ENCODE results near the gene ACOX3. TPM values are rescaled to one million over a fixed set of nuclear protein-coding genes. Genes with fewer than 3 reads are reported as not detected.

Gene ACOX3
- total and polyA plus RNA-seq, 9 of the 15 experiments (the other 6 are each of a cell fraction or from before 2014, with no cell fraction given) = 0.68 to 7.3 (median 3.7) TPM

DNA sequence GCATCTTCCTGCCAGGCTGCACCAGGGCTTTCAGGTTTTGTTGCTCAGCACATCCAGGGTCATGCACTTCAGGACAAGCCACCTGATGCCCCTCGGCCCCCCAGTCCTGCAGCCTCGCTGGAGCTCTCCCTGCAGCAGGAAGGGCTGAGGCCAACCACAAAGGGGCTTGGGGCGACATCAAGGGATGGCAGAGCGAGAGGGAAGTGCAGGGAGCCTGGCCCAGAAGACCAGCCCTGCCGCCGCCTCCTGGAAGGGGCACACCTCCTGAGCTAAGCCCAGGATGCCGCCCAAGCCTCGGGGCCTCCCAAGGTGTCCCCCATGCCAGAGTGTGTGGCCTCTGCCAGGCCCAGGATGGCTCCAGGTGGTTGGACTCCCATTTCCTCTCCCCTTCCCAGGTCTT, 37.2 kb upstream of the ACOX3 start:
- Histone ChIP-seq H3K27ac (ENCODE audit: extremely low read depth, low read depth, low read length) (no peak overlapping the region), H3K79me2 (ENCODE audit: control insufficient read depth, insufficient read depth, low read length) (no peaks in the 10 kb centered on the region), H3K9me3 (replicated peaks; ENCODE audit: control insufficient read depth, insufficient read depth, low read depth, low read length) (no peaks in the 10 kb centered on the region), H4K20me1 (replicated peaks; ENCODE audit: control insufficient read depth, insufficient read depth, low read length) (no peaks in the 10 kb centered on the region), H3K4me1 (replicated peaks in 1 of 2; ENCODE audit: control insufficient read depth in 2 of 2, insufficient read depth in 2 of 2, low read length in 2 of 2) (peaks cover 26 to 43% of the 10 kb centered on the region in 2 experiments), H3K4me2 (ENCODE audit: insufficient read depth, low read length) (no peak overlapping the region), H2AFZ (ENCODE audit: low read depth, low read length) (no peak overlapping the region), H3K36me3 (ENCODE audit: control insufficient read depth, insufficient read depth, low read length) (peaks cover 24% of the 10 kb centered on the region; the same call in 1 of the 3 replicates), H3K9ac (ENCODE audit: insufficient read depth in 1 of 2, low read depth in 2 of 2, low read length in 2 of 2) (peak overlapping the region in 1 of 2 experiments; percentile 45; a peak in 2 of 4 replicates), H3K9me1 (ENCODE audit: control insufficient read depth, insufficient read depth, low read length) (no peaks in the 10 kb centered on the region), H3K27me3 (ENCODE audit: control insufficient read depth in 2 of 2, insufficient read depth in 2 of 2, low read length in 2 of 2) (no peaks in the 10 kb centered on the region), H3K4me3 (no peak overlapping the region)
- WGBS (ENCODE audit: insufficient coverage, low coverage, missing lambda C conversion rate) = 97% methylated on average over 8 of the region's 8 CpGs
- FAIRE-seq (no peak), DNase-seq (ENCODE audit: extremely low read depth in 1 of 4, low spot score in 3 of 4) (no peak), ATAC-seq (no peak)
- ChIA-PET CTCF (ENCODE audit: low intra/inter-chr PET ratio) (no interaction called here), POLR2A (interaction anchor here (0.6 to 1.3 kb wide), 3 partner anchors 20 to 128 kb away, joined by 3 read pairs; no protein-coding TSS in a partner anchor)
- BruUV-seq (replicated peaks) = no TSS peak
- in situ Hi-C loops (cut with MboI) = loop anchor here (5.0 kb wide), 1 partner anchor 80 kb away; no protein-coding TSS in a partner anchor
- intact Hi-C loops (cut with micrococcal nuclease) = loop anchor here (2.0 kb wide), 1 partner anchor 69 kb away; no protein-coding TSS in a partner anchor
- TF ChIP-seq, protein P1, sequence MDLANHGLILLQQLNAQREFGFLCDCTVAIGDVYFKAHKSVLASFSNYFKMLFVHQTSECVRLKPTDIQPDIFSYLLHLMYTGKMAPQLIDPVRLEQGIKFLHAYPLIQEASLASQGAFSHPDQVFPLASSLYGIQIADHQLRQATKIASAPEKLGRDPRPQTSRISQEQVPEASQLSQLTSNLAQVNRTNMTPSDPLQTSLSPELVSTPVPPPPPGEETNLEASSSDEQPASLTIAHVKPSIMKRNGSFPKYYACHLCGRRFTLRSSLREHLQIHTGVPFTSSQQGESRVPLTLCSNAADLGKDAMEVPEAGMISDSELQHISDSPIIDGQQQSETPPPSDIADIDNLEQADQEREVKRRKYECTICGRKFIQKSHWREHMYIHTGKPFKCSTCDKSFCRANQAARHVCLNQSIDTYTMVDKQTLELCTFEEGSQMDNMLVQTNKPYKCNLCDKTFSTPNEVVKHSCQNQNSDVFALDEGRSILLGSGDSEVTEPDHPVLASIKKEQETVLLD (IDR thresholded peaks at IDR 0.05) = no peak
- no peak for TF ChIP-seq XRCC3 (IDR thresholded peaks at IDR 0.05)
- no peak for TF ChIP-seq TOE1 (IDR thresholded peaks at IDR 0.05; ENCODE audit: borderline replicate concordance)
- no peak for TF ChIP-seq TOE1 (CRISPR knock-in tag; IDR thresholded peaks at IDR 0.05; ENCODE audit: borderline replicate concordance, low read depth)
- TF ChIP-seq, protein P2, sequence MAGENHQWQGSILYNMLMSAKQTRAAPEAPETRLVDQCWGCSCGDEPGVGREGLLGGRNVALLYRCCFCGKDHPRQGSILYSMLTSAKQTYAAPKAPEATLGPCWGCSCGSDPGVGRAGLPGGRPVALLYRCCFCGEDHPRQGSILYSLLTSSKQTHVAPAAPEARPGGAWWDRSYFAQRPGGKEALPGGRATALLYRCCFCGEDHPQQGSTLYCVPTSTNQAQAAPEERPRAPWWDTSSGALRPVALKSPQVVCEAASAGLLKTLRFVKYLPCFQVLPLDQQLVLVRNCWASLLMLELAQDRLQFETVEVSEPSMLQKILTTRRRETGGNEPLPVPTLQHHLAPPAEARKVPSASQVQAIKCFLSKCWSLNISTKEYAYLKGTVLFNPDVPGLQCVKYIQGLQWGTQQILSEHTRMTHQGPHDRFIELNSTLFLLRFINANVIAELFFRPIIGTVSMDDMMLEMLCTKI (IDR thresholded peaks at IDR 0.05; ENCODE audit: partially characterized antibody) = no peak
- TF ChIP-seq, protein P3, sequence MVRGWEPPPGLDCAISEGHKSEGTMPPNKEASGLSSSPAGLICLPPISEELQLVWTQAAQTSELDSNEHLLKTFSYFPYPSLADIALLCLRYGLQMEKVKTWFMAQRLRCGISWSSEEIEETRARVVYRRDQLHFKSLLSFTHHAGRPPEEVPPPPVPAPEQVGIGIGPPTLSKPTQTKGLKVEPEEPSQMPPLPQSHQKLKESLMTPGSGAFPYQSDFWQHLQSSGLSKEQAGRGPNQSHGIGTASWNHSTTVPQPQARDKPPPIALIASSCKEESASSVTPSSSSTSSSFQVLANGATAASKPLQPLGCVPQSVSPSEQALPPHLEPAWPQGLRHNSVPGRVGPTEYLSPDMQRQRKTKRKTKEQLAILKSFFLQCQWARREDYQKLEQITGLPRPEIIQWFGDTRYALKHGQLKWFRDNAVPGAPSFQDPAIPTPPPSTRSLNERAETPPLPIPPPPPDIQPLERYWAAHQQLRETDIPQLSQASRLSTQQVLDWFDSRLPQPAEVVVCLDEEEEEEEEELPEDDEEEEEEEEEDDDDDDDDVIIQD (CRISPR knock-in tag; IDR thresholded peaks at IDR 0.05) = no peak
- no peak for TF ChIP-seq NFATC3 (IDR thresholded peaks at IDR 0.05)
- no peak for TF ChIP-seq BRF1 (IDR thresholded peaks at IDR 0.05; ENCODE audit: borderline replicate concordance, extremely low read depth, insufficient read length)
- TF ChIP-seq CC2D1A (IDR thresholded peaks at IDR 0.05) = no peak
- TF ChIP-seq ZBTB7A (IDR thresholded peaks at IDR 0.05; ENCODE audit: borderline replicate concordance, control insufficient read depth, low read depth, low read length) = no peak

Measured in K562 (cell line).